AG10803 (cell line): ENCODE results near the gene MAGT1.
A peak's percentile ranks its signal among the peaks of the same experiment; 100 is the strongest.

Experiments
- DNase-seq: peaks from one replicate; pipeline ENCODE4 v3.0.0; 2010; ENCODE audit warnings: low read depth
- H3K4me3 ChIP-seq: 2 replicates; pipeline ENCODE4 v1.5.1; 2011; ENCODE audit warnings: mild to moderate bottlenecking, low read length, control low read depth
- CTCF ChIP-seq: conservative IDR thresholded peaks from 2 replicates; pipeline ENCODE4 v1.5.1; 2011; ENCODE audit warnings: mild to moderate bottlenecking, low read length, control low read depth, inconsistent platforms

MAGT1 gene

GRCh38 chrX:77820091-77820727 lies 75.0 kb downstream of the MAGT1 start:
- no peak for TF ChIP-seq CTCF
- no peak overlapping the region for H3K4me3 ChIP-seq

GRCh38 chrX:77814210-77814609 lies 81.0 kb downstream of the MAGT1 start:
- no peak overlapping the region for H3K4me3 ChIP-seq
- no peak for TF ChIP-seq CTCF
- no peak for DNase-seq

More at GRCh38 chrX:77820091-77820727, 75.0 kb downstream of the MAGT1 start:
- DNase-seq = no peak

GRCh38 chrX:77802201-77802600 lies 93.0 kb downstream of the MAGT1 start:
- H3K4me3 ChIP-seq = no peak overlapping the region
- TF ChIP-seq CTCF = no peak
- DNase-seq = no peak

GRCh38 chrX:77795124-77795523 lies 100.1 kb downstream of the MAGT1 start:
- TF ChIP-seq CTCF = no peak
- no peak overlapping the region for H3K4me3 ChIP-seq
- no peak for DNase-seq

- no peak for DNase-seq
- TF ChIP-seq CTCF = no peak
- H3K4me3 ChIP-seq = no peak overlapping the region
These were observed 101.3 kb downstream of the MAGT1 start for GRCh38 chrX:77793946-77794345.

- H3K4me3 ChIP-seq = peak overlapping the region; percentile 30; the same call in 1 of the 2 replicates
- no peak for TF ChIP-seq CTCF
- DNase-seq = peak; percentile 52
These were observed 107.2 kb downstream of the MAGT1 start for GRCh38 chrX:77788050-77788449.

- no peak for DNase-seq
- TF ChIP-seq CTCF = no peak
- H3K4me3 ChIP-seq = peak overlapping the region; percentile 76
These were observed 108.9 kb downstream of the MAGT1 start for GRCh38 chrX:77786365-77786680.
